Upper lobe of right lung (tissue), 1 donor: Measurements from ENCODE around the gene IQSEC1. TPM values are rescaled to one million over a fixed set of nuclear protein-coding genes. Genes with fewer than 3 reads are reported as not detected.

Experiments
- ATAC-seq: fragments of 200-7000 bp; cut with Tn5 transposase; one replicate; pipeline ENCODE4 v1.9.1; 2020; ENCODE audit warnings: mild to moderate bottlenecking, moderate library complexity
- DNase-seq: peaks from one replicate; pipeline ENCODE4 v3.0.0-alpha.2; 2020
- H3K27ac ChIP-seq: fragments of 200-600 bp; one replicate; pipeline ENCODE4 v1.8.0; 2022
- H3K27me3 ChIP-seq: fragments of 200-600 bp; one replicate; pipeline ENCODE4 v1.8.0; 2022; ENCODE audit warnings: mild to moderate bottlenecking
- H3K36me3 ChIP-seq: fragments of 200-600 bp; one replicate; pipeline ENCODE4 v1.8.0; 2022
- H3K4me1 ChIP-seq: fragments of 200-600 bp; one replicate; pipeline ENCODE4 v1.8.0; 2022
- H3K4me3 ChIP-seq: fragments of 200-600 bp; one replicate; pipeline ENCODE4 v1.8.0; 2022; ENCODE audit warnings: mild to moderate bottlenecking
- H3K9me3 ChIP-seq: fragments of 200-600 bp; one replicate; pipeline ENCODE4 v1.8.0; 2022
- intact Hi-C: fragments of 100-400 bp; cut with DNase I; formaldehyde crosslinking; loops from one replicate; pipeline ENCODE4 v1.11.0; 2022
- total RNA-seq: library from RNA; stranded (reverse); fragmentation: NEBNext Ultra II Directional; extraction: Animal tissue kit (Norgen Biotek cat#: 25700); gene quantifications from one replicate; pipeline ENCODE4 v1.2.1, GENCODE V29; 2021
- TF ChIP-seq, protein P1 (sequence below): fragments of 200-600 bp; IDR thresholded peaks from one replicate; pipeline ENCODE4 v1.8.0; 2022; ENCODE audit warnings: antibody characterized with exemption
- donor health status: DM: no; HTN: yes; CAD: no; lungs with severe emphysema.

IQSEC1 gene
- total RNA-seq, 1 donor from 2014 or later: 61.6 TPM

DNA sequence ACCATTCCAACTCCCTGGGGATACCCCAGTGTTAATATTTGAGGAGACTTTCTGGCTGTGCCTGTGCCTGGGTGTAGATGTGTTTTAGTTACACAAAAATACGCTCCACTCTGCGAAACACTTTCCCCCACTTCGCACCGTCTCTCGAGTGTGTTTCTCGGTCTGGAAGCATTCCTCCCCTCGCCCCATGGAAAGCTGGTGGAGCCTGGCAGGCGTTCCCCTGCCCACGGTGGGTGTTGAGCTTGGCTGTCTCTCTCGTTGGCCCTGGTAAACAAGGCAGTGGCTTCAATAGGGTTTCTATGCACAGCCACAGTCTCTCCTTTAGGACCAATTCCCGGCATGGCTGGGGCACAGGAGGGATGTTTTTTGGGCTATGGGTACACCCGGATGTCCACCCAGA is 19.3 kb downstream of the IQSEC1 start:
- no peak for DNase-seq
- no peak overlapping the region for H3K27ac ChIP-seq
- intact Hi-C loops: no loop called here
- TF ChIP-seq, protein P1, sequence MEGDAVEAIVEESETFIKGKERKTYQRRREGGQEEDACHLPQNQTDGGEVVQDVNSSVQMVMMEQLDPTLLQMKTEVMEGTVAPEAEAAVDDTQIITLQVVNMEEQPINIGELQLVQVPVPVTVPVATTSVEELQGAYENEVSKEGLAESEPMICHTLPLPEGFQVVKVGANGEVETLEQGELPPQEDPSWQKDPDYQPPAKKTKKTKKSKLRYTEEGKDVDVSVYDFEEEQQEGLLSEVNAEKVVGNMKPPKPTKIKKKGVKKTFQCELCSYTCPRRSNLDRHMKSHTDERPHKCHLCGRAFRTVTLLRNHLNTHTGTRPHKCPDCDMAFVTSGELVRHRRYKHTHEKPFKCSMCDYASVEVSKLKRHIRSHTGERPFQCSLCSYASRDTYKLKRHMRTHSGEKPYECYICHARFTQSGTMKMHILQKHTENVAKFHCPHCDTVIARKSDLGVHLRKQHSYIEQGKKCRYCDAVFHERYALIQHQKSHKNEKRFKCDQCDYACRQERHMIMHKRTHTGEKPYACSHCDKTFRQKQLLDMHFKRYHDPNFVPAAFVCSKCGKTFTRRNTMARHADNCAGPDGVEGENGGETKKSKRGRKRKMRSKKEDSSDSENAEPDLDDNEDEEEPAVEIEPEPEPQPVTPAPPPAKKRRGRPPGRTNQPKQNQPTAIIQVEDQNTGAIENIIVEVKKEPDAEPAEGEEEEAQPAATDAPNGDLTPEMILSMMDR: no peak
- no peaks in the 10 kb centered on the region for H3K27me3 ChIP-seq
- H3K36me3 ChIP-seq: no peaks in the 10 kb centered on the region
- H3K4me3 ChIP-seq: no peak overlapping the region
- H3K9me3 ChIP-seq: no peaks in the 10 kb centered on the region
- ATAC-seq: no peak
- no peaks in the 10 kb centered on the region for H3K4me1 ChIP-seq

DNA sequence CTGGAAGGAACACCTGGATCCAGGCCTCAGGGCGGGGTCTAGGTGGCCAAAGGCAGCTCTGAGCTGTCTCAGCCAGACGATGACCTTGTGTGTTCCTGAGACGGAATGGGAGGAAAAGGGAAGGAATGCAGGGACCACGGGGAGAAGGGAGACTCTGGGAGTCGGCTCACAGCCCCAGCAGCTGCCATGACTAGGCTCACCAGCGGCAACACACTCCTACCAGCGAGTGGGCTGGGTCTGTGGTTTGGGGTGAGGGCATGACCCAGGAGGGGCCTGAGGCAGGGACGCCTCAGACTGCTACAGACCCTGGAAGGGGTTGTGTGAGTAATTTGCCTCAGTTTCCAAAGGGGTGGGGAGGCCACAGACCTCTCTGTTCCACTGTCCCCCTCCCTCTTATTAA is 19.8 kb downstream of the IQSEC1 start:
- no peak for DNase-seq
- no peaks in the 10 kb centered on the region for H3K9me3 ChIP-seq
- TF ChIP-seq, protein P1: no peak
- ATAC-seq: no peak
- H3K36me3 ChIP-seq: no peaks in the 10 kb centered on the region
- no peaks in the 10 kb centered on the region for H3K4me1 ChIP-seq
- no peak overlapping the region for H3K4me3 ChIP-seq
- no peaks in the 10 kb centered on the region for H3K27me3 ChIP-seq
- intact Hi-C loops: no loop called here
- no peak overlapping the region for H3K27ac ChIP-seq

DNA sequence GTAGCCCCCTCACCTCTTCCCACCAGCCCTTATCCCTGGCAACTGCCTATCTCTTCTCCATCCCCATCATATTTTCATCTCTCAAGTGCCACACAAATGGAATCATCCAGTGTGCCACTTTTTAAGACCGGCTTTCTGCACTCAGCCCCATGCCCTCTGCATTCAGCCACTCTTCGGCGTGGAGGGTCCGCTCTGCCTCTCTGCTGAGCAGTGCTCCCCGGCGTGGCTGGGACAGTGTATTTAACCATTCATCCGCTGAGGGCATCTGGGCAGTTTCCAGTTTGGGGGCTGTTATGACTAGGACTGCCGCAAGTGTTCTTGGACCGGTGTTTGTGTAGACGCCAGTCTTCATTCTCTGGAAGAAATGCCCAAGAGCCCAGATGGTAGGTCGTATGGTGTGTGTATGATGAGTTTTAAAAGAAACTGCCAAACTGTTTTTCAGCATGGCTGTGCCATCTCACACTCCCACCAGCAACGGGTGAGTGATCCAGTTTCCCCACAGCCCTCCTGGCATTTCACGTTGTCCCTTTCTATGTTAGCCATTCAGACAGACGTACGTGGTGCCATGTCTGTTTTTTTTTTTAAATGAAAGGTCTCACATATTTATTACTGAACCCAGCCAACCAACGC is 20.9 kb downstream of the IQSEC1 start:
- no peak for ATAC-seq
- no peak overlapping the region for H3K27ac ChIP-seq
- no peaks in the 10 kb centered on the region for H3K36me3 ChIP-seq
- TF ChIP-seq, protein P1: no peak
- H3K4me1 ChIP-seq: no peaks in the 10 kb centered on the region
- no peaks in the 10 kb centered on the region for H3K9me3 ChIP-seq
- intact Hi-C loops: no loop called here
- H3K4me3 ChIP-seq: no peak overlapping the region
- no peak for DNase-seq
- no peaks in the 10 kb centered on the region for H3K27me3 ChIP-seq

DNA sequence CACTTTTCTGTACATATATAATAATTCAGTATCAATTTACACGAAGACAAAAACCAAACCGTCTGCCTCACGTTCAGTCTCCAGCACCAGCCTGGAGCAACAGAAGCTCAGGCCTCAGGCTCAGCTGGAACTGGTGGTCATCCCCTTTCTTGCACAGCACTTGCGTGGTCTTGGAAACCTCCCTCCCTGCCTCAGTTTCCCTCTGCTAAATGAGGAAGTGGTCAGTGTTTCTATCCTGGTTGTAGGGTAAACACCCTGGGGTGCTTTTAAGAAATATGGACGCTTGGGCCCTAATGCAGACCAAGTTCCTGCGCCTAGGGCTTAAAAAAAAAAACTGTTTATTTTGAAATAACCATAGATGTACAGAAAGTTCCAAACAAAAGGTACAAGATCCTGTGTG is 21.6 kb downstream of the IQSEC1 start:
- TF ChIP-seq, protein P1: no peak
- Histone ChIP-seq H3K27me3 (no peaks in the 10 kb centered on the region), H3K27ac (no peak overlapping the region), H3K4me3 (no peak overlapping the region), H3K36me3 (no peaks in the 10 kb centered on the region), H3K9me3 (no peaks in the 10 kb centered on the region), H3K4me1 (no peaks in the 10 kb centered on the region)
- intact Hi-C loops: no loop called here
- DNase-seq (no peak), ATAC-seq (no peak)

DNA sequence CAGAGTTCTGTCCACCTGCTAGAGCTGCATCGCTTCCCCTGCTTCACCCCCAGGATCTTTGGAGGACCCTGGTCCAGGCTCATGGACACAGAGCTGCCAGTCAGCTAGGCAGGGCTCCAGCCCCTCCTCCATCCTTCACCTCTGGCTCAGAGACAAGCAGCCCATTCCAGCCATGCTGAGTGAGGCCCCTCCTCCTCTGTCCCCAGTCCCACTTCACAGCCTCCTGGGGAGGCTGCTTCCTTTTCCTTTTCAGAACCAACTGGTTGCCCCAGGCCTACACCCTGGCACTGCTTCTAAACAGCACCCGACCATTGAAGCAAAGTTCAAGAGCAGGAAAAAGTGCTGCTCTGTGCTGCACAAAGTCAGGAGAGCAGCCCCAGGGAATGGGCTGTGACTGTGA is 22.2 kb downstream of the IQSEC1 start:
- ATAC-seq (peak; percentile 17), DNase-seq (no peak)
- H3K36me3 ChIP-seq: no peaks in the 10 kb centered on the region
- H3K27ac ChIP-seq: no peak overlapping the region
- intact Hi-C loops: no loop called here
- H3K27me3 ChIP-seq: no peaks in the 10 kb centered on the region
- TF ChIP-seq, protein P1: no peak
- H3K9me3 ChIP-seq: no peaks in the 10 kb centered on the region
- H3K4me3 ChIP-seq: no peak overlapping the region
- no peaks in the 10 kb centered on the region for H3K4me1 ChIP-seq

DNA sequence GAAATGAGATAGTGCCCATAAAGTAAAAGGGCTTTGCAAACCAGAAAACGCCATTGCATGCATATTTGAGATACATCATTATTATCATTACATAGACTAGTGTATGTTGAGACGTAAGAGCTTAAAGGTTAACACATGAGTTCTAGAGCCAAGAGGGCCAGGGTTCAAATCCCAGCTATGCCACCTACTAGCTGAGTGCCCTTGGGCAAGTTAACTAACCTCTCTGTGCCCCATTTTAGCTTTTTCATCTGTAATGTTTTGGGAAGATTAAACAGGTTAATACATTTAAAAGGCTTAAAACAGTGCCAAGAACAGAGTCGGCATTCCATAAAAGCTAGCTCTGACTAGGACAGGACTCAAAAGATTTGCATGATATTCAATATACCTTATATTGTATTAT is 22.8 kb downstream of the IQSEC1 start:
- TF ChIP-seq, protein P1: no peak
- Histone ChIP-seq H3K9me3 (no peaks in the 10 kb centered on the region), H3K4me1 (no peaks in the 10 kb centered on the region), H3K4me3 (no peak overlapping the region), H3K27me3 (no peaks in the 10 kb centered on the region), H3K27ac (no peak overlapping the region), H3K36me3 (no peaks in the 10 kb centered on the region)
- no peak for ATAC-seq
- DNase-seq: no peak
- intact Hi-C loops: no loop called here
